Measurements from ENCODE around the gene PXDC1. TPM values are rescaled to one million over a fixed set of nuclear protein-coding genes. Genes with fewer than 3 reads are reported as not detected.
"Not testable (repeated sequence)": the region's sequence is repeated elsewhere in the genome, so short reads cannot be mapped to it uniquely, and the experiment has no call there.

PXDC1 gene
- total RNA-seq, 1 donor from 2014 or later: 41.0 TPM

DNA sequence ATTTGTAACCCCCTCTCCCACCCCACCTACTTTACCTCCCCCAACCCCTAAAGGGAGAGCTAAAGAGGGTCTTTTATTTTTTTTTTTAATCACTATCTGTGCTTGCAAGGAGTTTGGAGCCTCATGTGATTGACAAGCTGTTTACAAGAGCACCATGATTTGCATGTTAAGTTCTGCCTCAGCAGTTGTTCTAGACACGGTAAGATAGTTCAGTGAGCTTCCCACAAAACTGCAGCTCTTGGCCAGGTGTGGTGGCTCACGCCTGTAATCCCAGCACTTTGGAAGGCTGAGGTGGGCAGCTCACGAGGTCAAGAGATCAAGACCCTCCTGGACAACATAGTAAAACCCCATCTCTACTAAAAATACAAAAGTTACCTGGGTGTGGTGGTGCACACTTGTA is 5.0 kb upstream of the PXDC1 start:
- TF ChIP-seq, protein P1, sequence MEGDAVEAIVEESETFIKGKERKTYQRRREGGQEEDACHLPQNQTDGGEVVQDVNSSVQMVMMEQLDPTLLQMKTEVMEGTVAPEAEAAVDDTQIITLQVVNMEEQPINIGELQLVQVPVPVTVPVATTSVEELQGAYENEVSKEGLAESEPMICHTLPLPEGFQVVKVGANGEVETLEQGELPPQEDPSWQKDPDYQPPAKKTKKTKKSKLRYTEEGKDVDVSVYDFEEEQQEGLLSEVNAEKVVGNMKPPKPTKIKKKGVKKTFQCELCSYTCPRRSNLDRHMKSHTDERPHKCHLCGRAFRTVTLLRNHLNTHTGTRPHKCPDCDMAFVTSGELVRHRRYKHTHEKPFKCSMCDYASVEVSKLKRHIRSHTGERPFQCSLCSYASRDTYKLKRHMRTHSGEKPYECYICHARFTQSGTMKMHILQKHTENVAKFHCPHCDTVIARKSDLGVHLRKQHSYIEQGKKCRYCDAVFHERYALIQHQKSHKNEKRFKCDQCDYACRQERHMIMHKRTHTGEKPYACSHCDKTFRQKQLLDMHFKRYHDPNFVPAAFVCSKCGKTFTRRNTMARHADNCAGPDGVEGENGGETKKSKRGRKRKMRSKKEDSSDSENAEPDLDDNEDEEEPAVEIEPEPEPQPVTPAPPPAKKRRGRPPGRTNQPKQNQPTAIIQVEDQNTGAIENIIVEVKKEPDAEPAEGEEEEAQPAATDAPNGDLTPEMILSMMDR (IDR thresholded peaks at IDR 0.05; ENCODE audit: unreplicated experiment): no peak
- no peak overlapping the region for H3K4me3 Mint-ChIP-seq (ENCODE audit: unreplicated experiment)
- DNase-seq (ENCODE audit: low spot score): no peak
- H3K27me3 Mint-ChIP-seq (ENCODE audit: unreplicated experiment): peaks cover 8% of the 10 kb centered on the region
- H3K36me3 Mint-ChIP-seq (ENCODE audit: low read depth, unreplicated experiment): no peaks in the 10 kb centered on the region
- H3K27ac Mint-ChIP-seq (ENCODE audit: unreplicated experiment): no peak overlapping the region
- H3K4me1 Mint-ChIP-seq (ENCODE audit: unreplicated experiment): peaks cover 20% of the 10 kb centered on the region
- H3K9me3 Mint-ChIP-seq (ENCODE audit: unreplicated experiment): no peaks in the 10 kb centered on the region

DNA sequence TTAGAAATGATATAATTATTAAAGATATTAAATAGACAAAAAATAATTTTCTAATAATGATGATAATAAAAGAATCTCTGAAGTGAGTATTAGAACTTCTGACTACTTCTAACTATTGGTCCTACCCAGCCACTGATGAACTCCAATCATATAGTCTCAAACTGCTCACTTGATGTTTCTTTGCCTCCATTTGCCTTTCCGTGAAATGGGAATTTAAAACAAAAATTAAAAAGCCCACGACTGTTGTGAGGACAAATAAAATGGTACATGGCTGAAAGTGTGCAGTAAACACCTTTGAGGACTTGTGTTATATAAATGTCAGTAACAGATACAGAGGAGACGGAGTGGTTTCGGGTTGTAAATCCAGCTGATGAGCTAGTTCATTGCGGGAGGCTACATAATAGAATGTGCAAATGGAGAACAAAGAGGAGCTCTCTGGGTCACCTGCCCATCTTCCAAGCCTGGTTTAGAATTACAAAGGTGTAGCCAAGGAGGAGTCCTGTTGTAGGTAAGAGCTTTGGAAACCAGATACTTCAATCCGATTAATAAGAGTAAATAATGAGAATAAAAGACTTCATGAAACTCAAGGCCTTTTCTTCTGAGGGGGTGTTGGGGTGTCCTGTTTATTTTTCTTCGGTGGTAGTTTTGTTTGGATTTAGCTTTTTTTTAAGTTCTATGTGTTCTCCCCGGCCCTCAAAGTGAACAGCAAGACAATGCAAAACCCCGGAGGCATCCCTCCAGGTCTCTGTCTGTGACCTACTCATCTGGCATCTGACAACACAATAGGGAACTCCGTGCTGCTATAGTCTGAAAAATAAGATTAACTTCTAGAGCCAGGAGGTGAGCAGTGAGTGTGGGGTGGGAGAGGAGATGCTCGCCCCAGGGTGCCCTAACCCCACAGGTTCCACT is 4.4 kb upstream of the PXDC1 start:
- H3K4me3 Mint-ChIP-seq (ENCODE audit: unreplicated experiment): no peak overlapping the region
- TF ChIP-seq, protein P1 (IDR thresholded peaks at IDR 0.05; ENCODE audit: unreplicated experiment): no peak
- no peak for DNase-seq (ENCODE audit: low spot score)
- no peaks in the 10 kb centered on the region for H3K9me3 Mint-ChIP-seq (ENCODE audit: unreplicated experiment)
- peaks cover 8% of the 10 kb centered on the region for H3K27me3 Mint-ChIP-seq (ENCODE audit: unreplicated experiment)
- no peaks in the 10 kb centered on the region for H3K36me3 Mint-ChIP-seq (ENCODE audit: low read depth, unreplicated experiment)
- H3K27ac Mint-ChIP-seq (ENCODE audit: unreplicated experiment): no peak overlapping the region
- peaks cover 20% of the 10 kb centered on the region for H3K4me1 Mint-ChIP-seq (ENCODE audit: unreplicated experiment)

DNA sequence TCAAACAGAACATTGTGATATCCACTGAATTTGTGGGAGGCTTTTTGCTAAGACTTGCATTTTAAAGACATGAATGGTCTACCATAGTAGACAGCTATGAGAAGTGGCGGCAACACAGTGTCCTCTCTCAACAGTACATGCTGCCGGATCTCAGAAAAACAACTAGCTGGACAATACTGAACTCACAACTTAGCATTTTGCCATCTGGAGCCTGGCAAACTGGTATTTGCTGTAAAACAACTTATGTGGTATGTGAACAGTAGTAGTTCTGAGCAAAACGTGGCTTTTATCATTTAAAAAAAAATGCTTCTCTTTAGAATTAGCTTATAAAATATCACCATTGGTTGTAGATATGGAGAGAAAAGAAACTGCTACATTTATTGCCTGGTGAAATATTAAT is 3.3 kb upstream of the PXDC1 start:
- H3K36me3 Mint-ChIP-seq (ENCODE audit: low read depth, unreplicated experiment): no peaks in the 10 kb centered on the region
- DNase-seq (ENCODE audit: low spot score): no peak
- peaks cover 23% of the 10 kb centered on the region for H3K4me1 Mint-ChIP-seq (ENCODE audit: unreplicated experiment)
- H3K4me3 Mint-ChIP-seq (ENCODE audit: unreplicated experiment): no peak overlapping the region
- no peak overlapping the region for H3K27ac Mint-ChIP-seq (ENCODE audit: unreplicated experiment)
- TF ChIP-seq, protein P1 (IDR thresholded peaks at IDR 0.05; ENCODE audit: unreplicated experiment): no peak
- no peaks in the 10 kb centered on the region for H3K9me3 Mint-ChIP-seq (ENCODE audit: unreplicated experiment)
- peaks cover 9% of the 10 kb centered on the region for H3K27me3 Mint-ChIP-seq (ENCODE audit: unreplicated experiment)

DNA sequence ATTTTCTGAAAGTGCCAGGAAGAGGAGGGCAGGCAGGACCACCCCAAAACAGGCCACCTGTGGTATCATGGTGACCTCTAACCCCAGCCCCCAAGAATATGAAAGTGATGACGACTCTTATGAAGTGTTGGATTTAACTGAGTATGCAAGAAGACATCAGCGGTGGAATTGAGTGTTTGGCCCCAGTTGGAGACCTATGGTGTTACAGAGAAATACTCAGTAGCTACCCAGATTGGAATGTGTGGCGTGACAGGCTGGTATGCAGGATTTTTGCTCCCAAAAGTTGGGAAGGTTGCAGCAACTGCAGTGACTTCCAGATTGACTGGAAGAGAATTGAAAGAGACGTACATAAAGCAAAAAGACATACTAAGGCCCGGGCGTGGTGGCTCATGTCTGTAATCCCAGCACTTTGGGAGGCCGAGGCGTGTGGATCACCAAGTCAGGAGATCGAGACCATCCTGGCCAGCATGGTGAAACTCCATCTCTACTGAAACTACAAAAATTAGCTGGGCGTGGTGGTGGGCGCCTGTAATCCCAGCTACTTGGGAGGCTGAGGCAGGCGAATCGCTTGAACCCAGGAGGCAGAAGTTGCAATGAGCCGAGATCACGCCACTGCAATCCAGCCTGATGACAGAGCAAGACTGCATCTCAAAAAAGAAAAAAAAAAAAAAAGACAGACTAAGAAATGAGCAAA is 2.7 kb upstream of the PXDC1 start:
- not testable (repeated sequence) for H3K27ac Mint-ChIP-seq (ENCODE audit: unreplicated experiment); DNase-seq (ENCODE audit: low spot score); H3K27me3 Mint-ChIP-seq (ENCODE audit: unreplicated experiment); H3K9me3 Mint-ChIP-seq (ENCODE audit: unreplicated experiment); H3K4me3 Mint-ChIP-seq (ENCODE audit: unreplicated experiment); H3K36me3 Mint-ChIP-seq (ENCODE audit: low read depth, unreplicated experiment)
- peaks cover 28% of the 10 kb centered on the region for H3K4me1 Mint-ChIP-seq (ENCODE audit: unreplicated experiment)

DNA sequence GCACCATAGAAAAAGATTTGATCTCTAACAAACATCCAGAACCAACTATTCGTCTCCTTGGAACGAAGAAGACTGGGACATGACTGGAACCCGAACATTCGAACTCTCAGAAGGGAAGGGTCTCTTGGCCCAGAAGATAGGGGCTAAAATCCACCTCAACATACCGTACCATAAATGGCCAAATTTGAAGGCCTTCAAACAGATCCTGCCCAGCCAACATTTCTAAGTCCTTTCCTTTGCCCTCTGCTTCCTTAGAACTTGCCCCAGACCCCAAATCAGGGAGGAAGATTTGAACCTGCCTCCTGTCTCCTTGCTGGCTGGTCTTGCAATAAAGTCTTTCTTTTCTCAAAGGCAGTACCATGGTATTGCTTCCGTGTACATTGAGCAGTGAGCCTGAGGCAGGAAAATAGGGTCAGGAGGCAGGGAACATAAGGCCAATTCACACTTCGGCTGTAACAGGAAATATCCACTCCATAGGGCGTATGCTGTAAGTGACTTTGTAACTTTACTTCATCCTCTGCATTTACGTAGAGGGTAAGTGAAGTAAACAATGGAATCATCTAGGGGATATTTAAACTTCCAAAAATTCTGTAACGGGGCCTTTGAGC is 1.8 kb upstream of the PXDC1 start:
- H3K4me1 Mint-ChIP-seq (ENCODE audit: unreplicated experiment): peaks cover 34% of the 10 kb centered on the region
- no peaks in the 10 kb centered on the region for H3K9me3 Mint-ChIP-seq (ENCODE audit: unreplicated experiment)
- H3K4me3 Mint-ChIP-seq (ENCODE audit: unreplicated experiment): peak overlapping the region; percentile 80
- no peak for DNase-seq (ENCODE audit: low spot score)
- H3K27ac Mint-ChIP-seq (ENCODE audit: unreplicated experiment): peak overlapping the region; percentile 84
- H3K27me3 Mint-ChIP-seq (ENCODE audit: unreplicated experiment): peaks cover 9% of the 10 kb centered on the region
- H3K36me3 Mint-ChIP-seq (ENCODE audit: low read depth, unreplicated experiment): no peaks in the 10 kb centered on the region
- TF ChIP-seq, protein P1 (IDR thresholded peaks at IDR 0.05; ENCODE audit: unreplicated experiment): no peak
